Measurements from ENCODE around the gene PGA4. TPM values are rescaled to one million over a fixed set of nuclear protein-coding genes. Genes with fewer than 3 reads are reported as not detected.

PGA4 gene
- not detected in 2 replicates for total RNA-seq

DNA sequence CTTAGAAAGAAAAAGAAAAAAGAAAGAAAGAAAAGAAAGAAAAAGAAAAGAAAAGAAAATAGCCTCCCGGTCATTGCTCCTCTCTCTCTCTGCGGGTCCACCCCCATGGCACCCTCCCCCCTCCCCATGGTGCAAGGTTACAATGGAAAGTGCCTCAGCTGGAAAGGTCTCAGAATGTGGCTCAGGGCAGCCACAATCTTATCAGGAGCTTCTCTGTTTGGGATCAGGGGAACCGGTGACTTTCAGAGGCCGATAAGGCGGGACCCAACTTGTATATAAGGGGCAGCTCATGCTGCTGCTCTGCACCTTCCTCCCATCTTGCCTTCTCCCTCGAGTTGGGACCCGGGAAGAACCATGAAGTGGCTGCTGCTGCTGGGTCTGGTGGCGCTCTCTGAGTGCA is at the start of gene PGA4:
PGA4 (plus strand) TSS at position 301 of the 400 bp plus-strand sequence; CDS start at position 355, 54 bp downstream.

DNA sequence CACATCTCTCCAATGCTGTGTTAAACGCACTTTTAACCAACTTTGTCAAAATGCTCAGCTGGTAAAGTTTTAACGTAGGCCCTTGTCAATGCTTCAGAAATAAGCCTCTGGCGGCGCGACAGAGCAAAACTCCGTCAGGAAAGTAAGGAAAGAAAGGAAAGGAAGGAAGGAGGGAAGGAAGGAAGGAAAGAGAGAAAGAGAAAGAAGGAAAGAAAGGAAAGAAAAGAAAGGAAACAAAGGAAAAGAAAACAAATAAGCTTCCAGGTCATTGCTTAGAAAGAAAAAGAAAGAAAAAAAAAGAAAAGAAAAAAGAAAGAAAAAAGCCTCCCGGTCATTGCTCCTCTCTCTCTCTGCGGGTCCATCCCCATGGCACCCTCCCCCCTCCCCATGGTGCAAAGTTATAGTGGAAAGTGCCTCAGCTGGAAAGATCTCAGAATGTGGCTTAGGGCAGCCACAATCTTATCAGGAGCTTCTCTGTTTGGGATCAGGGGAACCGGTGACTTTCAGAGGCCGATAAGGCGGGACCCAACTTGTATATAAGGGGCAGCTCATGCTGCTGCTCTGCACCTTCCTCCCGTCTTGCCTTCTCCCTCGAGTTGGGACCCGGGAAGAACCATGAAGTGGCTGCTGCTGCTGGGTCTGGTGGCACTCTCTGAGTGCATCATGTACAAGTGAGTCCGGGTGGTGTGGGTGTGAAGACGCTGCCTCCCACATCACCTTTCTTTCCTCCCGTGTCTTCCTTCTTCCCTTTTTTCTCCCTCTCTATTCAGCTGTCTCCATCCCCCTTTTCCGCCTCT is 19.0 kb upstream of the PGA4 start, which contains the start of gene PGA3:
PGA3 (plus strand) TSS at position 566 of the 797 bp plus-strand sequence; CDS start at position 616, 50 bp downstream.

DNA sequence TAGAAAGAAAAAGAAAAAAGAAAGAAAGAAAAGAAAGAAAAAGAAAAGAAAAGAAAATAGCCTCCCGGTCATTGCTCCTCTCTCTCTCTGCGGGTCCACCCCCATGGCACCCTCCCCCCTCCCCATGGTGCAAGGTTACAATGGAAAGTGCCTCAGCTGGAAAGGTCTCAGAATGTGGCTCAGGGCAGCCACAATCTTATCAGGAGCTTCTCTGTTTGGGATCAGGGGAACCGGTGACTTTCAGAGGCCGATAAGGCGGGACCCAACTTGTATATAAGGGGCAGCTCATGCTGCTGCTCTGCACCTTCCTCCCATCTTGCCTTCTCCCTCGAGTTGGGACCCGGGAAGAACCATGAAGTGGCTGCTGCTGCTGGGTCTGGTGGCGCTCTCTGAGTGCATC is 18.7 kb downstream of the PGA4 start, which contains the start of gene PGA5:
PGA5 (plus strand) TSS at position 301 of the 400 bp plus-strand sequence; CDS start at position 353, 52 bp downstream.

Other genes starting within 250 kb of the PGA4 start
- gene CD5, start 119.9 kb upstream of the PGA4 start, total RNA-seq = not detected in 2 replicates
- 18.1 and 20.9 TPM in 2 replicates for gene VPS37C, start 60.9 kb upstream of the PGA4 start, total RNA-seq
- gene PGA3, start 18.8 kb upstream of the PGA4 start, total RNA-seq = not detected in 2 replicates
- gene PGA5, start 18.8 kb downstream of the PGA4 start, total RNA-seq = not detected in 2 replicates
- 4.6 and 9.8 TPM in 2 replicates for gene VWCE, start 73.0 kb downstream of the PGA4 start, total RNA-seq
- 291 and 316 TPM in 2 replicates for gene DDB1, start 110.8 kb downstream of the PGA4 start, total RNA-seq
- gene TKFC, start 110.9 kb downstream of the PGA4 start, total RNA-seq = 15.8 and 28.1 TPM in 2 replicates
- 51.6 and 54.1 TPM in 2 replicates for gene CYB561A3, start 139.5 kb downstream of the PGA4 start, total RNA-seq
- 19.5 and 24.8 TPM in 2 replicates for gene TMEM138, start 140.0 kb downstream of the PGA4 start, total RNA-seq
- 8.3 and 9.5 TPM in 2 replicates for gene TMEM216, start 170.2 kb downstream of the PGA4 start, total RNA-seq
- gene CPSF7, start 207.6 kb downstream of the PGA4 start, total RNA-seq = 29.7 and 34.6 TPM in 2 replicates
- 58.6 and 64.7 TPM in 2 replicates for gene SDHAF2, start 207.8 kb downstream of the PGA4 start, total RNA-seq

Data from vein endothelial cell (primary cell).